Measurements from ENCODE around the gene CCL7. TPM values are rescaled to one million over a fixed set of nuclear protein-coding genes. Genes with fewer than 3 reads are reported as not detected.

Gene CCL7
- total RNA-seq, 2 experiments from 2014 or later = not detected

- DNase-seq (ENCODE audit: low spot score) = no peak
- H3K4me3 ChIP-seq (ENCODE audit: low read depth, low read length, poor library complexity, severe bottlenecking) = no peak overlapping the region
- intact Hi-C loops (cut with micrococcal nuclease; ENCODE audit: unreplicated experiment) = loop anchor here (10.0 kb wide), 1 partner anchor 69 kb away; no protein-coding TSS in a partner anchor
- H3K9me3 ChIP-seq (ENCODE audit: low read length) = no peaks in the 10 kb centered on the region
- no peaks in the 10 kb centered on the region for H3K79me2 ChIP-seq (ENCODE audit: insufficient read depth, low read depth, low read length)
- no peaks in the 10 kb centered on the region for H3K9me2 ChIP-seq (ENCODE audit: insufficient read depth, low read length)
- no peak overlapping the region for H2AFZ ChIP-seq (ENCODE audit: low read length)
- no peaks in the 10 kb centered on the region for H4K20me1 ChIP-seq (ENCODE audit: insufficient read depth, low read length)
- no peaks in the 10 kb centered on the region for H3K36me3 ChIP-seq (ENCODE audit: insufficient read depth, low read length)
- POLR2A ChIA-PET = interaction anchor here (0.6 kb wide), 1 partner anchor 521 kb away, joined by 3 read pairs; no protein-coding TSS in a partner anchor
- CTCF ChIA-PET (ENCODE audit: unreplicated experiment) = no interaction called here
- no peaks in the 10 kb centered on the region for H3K4me1 ChIP-seq (ENCODE audit: insufficient read depth, low read length, poor library complexity, severe bottlenecking)
- no peak for TF ChIP-seq CTCF (conservative IDR thresholded peaks at IDR 0.05; ENCODE audit: low read length)
- no peak for TF ChIP-seq EZH2phosphoT487 (IDR thresholded peaks at IDR 0.05; ENCODE audit: borderline replicate concordance, low read depth, low read length)
- no TSS peak for BruUV-seq (replicated peaks)
- H3K27ac ChIP-seq (ENCODE audit: low read depth, low read length, poor library complexity, severe bottlenecking) = no peak overlapping the region
- H3K4me2 ChIP-seq (ENCODE audit: low read length) = no peak overlapping the region
Observed at GRCh38 chr17:34265711-34266110, 4.3 kb upstream of the CCL7 start.

DNA sequence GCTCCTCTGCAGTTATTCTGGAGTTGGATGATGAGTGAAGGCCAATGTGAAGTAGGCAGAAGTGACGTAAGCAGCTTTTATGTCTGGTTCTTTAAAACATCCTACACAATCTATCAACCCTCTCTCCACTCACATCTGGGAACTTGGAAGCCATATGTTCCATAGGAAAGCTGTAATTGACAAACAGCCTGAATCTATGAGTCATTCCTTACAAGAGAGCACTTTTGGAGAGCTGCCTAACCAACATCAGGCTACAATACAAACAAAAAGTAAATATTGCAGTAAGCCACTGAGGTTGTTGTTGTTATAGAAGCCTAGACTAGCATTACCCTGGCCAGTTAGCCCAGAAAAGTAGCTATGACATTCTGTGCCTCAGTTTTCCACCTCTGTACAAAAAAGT, 5.9 kb downstream of the CCL7 start:
- intact Hi-C loops (cut with micrococcal nuclease; ENCODE audit: unreplicated experiment) = no loop called here
- TF ChIP-seq CTCF (conservative IDR thresholded peaks at IDR 0.05; ENCODE audit: low read length) (no peak), EZH2phosphoT487 (IDR thresholded peaks at IDR 0.05; ENCODE audit: borderline replicate concordance, low read depth, low read length) (no peak)
- no peaks in the 10 kb centered on the region for H3K79me2 ChIP-seq (ENCODE audit: insufficient read depth, low read depth, low read length)
- H3K36me3 ChIP-seq (ENCODE audit: insufficient read depth, low read length) = no peaks in the 10 kb centered on the region
- no peak overlapping the region for H3K4me2 ChIP-seq (ENCODE audit: low read length)
- H2AFZ ChIP-seq (ENCODE audit: low read length) = no peak overlapping the region
- BruUV-seq (replicated peaks) = no TSS peak
- no peaks in the 10 kb centered on the region for H3K9me3 ChIP-seq (ENCODE audit: low read length)
- DNase-seq (ENCODE audit: low spot score) = no peak
- no peaks in the 10 kb centered on the region for H4K20me1 ChIP-seq (ENCODE audit: insufficient read depth, low read length)
- ChIA-PET CTCF (ENCODE audit: unreplicated experiment) (no interaction called here), POLR2A (no interaction called here)
- no peak overlapping the region for H3K4me3 ChIP-seq (ENCODE audit: low read depth, low read length, poor library complexity, severe bottlenecking)
- H3K4me1 ChIP-seq (ENCODE audit: insufficient read depth, low read length, poor library complexity, severe bottlenecking) = no peaks in the 10 kb centered on the region
- H3K27ac ChIP-seq (ENCODE audit: low read depth, low read length, poor library complexity, severe bottlenecking) = no peak overlapping the region
- H3K9me2 ChIP-seq (ENCODE audit: insufficient read depth, low read length) = no peaks in the 10 kb centered on the region

DNA sequence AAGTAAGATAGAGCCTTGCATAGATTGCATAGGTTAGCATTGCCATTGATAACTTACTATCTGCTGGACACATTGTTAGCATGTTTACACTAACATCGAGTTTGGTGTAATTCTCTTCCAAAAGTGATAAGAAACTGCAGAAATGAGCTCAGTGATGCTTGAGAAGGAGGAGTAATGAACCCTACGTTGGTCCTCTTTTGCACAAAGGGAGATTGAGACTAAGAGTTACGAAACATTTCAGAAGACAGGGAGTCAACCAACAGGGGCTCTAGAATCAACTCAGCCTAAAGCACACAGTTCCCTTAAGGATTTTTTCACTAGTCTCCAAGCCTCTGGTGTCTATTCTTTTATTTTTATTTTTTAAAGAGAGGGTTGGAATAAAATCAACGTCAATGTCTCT, 6.8 kb downstream of the CCL7 start:
- Histone ChIP-seq H3K4me2 (ENCODE audit: low read length) (no peak overlapping the region), H3K79me2 (ENCODE audit: insufficient read depth, low read depth, low read length) (no peaks in the 10 kb centered on the region), H3K4me3 (ENCODE audit: low read depth, low read length, poor library complexity, severe bottlenecking) (no peak overlapping the region), H3K9me2 (ENCODE audit: insufficient read depth, low read length) (no peaks in the 10 kb centered on the region), H3K9me3 (ENCODE audit: low read length) (no peaks in the 10 kb centered on the region), H3K27ac (ENCODE audit: low read depth, low read length, poor library complexity, severe bottlenecking) (no peak overlapping the region), H3K4me1 (ENCODE audit: insufficient read depth, low read length, poor library complexity, severe bottlenecking) (no peaks in the 10 kb centered on the region), H2AFZ (ENCODE audit: low read length) (no peak overlapping the region), H4K20me1 (ENCODE audit: insufficient read depth, low read length) (no peaks in the 10 kb centered on the region), H3K36me3 (ENCODE audit: insufficient read depth, low read length) (no peaks in the 10 kb centered on the region)
- intact Hi-C loops (cut with micrococcal nuclease; ENCODE audit: unreplicated experiment) = no loop called here
- no TSS peak for BruUV-seq (replicated peaks)
- ChIA-PET CTCF (ENCODE audit: unreplicated experiment) (no interaction called here), POLR2A (no interaction called here)
- DNase-seq (ENCODE audit: low spot score) = no peak
- no peak for TF ChIP-seq EZH2phosphoT487 (IDR thresholded peaks at IDR 0.05; ENCODE audit: borderline replicate concordance, low read depth, low read length)
- TF ChIP-seq CTCF (conservative IDR thresholded peaks at IDR 0.05; ENCODE audit: low read length) = no peak

Measured in OCI-LY7 (cell line).